ENCODE results near the gene BICD1.
"Not testable (repeated sequence)": the region's sequence is repeated elsewhere in the genome, so short reads cannot be mapped to it uniquely, and the experiment has no call there.

The BICD1 gene

DNA sequence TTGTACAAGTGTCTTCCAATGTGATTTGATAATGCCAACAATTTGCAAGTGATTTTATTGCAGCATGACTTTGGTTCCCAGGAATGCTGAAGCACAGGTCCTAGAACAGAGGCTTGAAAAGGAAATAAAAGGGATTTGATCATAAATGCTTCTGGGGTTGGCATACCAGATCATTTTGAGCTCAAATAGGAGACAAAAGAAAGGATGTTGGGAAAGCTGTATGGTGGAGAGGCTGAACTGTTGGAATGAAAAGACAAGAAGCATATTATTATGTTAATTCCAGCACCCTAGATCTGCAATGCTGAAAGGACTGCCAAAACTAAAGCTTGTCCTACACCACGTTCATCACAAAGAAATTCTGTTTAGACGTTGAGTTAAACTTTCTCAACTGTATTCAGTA, 143.1 kb downstream of the BICD1 start:
- no peak for DNase-seq

DNA sequence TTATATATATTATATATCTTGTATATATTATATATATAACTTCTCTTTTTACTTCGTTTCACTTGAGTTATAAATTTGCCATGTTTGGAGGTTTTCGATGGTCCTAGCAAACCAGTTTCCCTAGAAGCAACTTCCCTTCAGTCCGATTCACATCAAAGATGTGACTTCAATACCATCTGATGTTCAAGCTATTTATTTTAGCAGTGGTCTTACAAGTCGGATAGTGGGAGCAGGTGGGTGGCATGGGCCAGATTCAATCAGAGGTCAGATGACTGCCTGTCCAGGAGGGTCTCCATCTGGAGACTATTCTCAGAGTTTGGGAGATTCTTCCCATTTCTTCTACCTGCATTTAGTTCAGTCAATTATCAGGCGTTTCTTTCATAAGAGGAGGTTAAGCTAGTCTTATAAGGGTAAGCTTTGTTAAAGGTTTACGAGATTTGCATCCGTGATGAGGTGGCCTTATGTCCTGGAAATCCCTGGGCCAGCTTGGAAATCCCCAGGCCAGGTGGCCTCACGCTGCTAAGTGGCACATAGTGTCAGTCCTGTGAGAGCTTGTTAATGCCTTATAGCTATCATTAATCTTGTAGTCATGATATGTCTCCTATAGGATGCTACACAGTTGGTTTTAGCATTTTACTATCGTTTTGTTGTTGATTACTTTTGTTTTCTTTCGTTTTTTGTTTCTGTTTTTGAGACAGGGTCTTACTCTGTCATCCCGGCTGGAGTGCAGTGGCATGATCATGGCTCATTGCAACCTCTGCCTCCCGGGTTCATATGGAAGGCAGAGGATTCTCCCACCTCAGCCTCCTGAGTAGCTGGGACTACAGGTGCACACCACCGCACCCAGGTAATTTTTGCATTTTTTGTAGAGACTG, 145.8 kb downstream of the BICD1 start:
- no peak for DNase-seq

DNA sequence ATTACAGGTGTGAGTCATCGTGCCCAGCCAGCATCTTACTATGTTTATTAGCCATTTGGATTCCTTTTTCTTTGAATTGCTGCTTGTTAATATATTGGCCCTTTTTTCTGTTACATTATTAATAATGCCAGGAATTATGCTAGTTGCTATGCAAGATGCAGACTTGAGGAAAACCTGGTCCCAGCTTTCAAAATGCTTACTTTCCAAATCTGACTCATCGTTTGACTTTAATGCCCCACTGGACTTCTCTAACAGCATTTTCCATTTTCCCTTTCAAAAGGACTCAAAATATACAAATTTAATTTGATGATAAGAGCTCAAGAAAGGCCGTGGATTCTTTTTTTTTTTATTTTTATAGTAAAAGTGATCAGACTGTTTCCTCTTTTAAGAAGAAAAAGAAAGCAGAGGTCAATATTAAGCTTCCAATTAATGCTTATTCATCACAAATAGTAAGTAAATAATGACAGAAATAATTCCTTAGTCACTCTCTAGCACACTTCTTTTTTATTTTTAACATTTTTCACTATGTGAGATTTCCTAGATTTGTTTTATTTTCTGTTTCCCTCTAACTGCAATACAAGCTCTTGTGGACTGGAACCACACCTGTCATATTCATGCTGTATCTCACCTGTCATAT, 146.6 kb downstream of the BICD1 start:
- no peak for DNase-seq

DNA sequence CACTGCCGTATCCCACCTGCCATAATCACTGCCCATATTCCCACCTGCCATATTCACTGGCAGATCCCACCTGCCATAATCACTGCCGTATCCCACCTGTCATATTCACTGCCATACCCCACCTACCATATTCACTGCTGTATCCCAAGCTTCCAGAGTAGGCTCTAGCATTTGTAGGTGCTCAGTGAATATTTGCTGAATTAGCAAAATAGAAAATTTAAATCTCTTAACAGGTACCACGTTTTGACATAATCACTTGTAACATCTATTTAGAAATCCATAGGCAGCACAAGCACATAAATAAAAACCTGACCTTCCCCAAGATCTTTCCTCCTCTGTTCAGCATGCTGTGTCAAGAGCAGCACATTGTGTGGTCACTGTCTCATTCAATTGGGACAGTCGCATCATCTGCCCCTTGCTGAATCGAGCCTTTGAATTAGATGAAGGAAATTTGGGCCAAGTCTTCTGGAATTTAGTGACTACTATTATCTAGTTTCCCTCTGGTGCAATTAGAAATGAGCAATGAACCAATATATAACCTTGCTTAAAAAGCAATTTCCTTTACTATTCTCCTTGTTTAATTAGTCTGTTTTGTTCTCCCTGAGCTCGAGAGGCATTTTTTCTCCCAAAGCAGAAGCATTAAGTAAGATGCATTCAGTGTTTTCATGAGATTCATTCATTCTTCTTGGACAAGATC, 147.8 kb downstream of the BICD1 start:
- DNase-seq: no peak

DNA sequence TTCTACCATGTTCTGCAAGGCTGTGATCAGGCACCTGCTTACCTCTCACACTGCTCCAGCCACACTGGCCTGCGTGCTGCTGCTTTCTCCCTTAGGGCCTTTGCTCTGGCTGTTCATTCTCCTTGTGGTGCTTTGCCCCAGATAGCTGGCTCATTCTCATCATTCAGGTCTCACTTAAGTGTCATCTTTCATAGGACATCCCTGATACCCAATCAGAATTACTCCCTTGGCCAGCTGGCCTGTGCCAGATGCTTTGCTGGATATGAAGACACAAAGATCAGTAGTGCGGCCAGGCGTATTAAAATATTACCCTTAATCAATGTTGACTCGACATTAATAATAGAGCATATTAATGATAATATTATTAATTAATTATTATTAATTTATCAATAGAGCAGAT, 148.9 kb downstream of the BICD1 start:
- no peak for DNase-seq

DNA sequence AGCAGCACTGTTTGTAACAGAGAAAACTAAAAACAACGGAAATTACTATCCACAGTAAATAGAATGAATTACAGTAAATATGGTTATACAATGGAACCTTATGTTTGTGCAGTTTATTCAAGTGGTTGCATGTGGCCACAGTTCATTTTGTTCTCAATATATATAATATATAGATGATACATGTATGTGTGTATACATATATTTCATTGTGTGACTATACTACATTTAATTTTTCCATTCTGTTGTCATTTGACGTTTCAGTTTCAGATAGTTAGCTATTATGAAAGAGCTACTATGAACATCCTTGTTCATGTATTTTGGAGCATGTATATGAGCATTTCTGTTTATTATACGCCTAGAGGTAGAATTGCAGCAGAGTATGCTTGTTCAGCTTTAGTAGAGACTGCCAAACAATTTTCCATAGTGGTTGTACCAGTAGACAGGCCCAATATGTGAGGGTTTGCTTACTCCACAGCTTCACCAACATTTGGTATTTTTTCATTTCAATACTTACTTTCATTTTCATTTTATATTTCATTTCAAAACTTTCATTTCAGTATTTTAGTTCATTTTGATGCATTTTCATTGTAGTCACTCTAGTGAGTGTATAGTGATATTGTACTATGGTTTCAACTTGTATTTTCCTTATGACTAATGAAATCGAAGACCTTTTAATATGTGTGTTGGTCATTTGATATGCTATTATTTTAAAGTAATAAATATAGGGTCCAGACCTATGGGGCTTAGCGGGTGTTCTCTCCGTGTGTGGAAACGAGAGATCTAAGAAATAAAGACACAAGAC, 151.2 kb downstream of the BICD1 start:
- no peak for DNase-seq

DNA sequence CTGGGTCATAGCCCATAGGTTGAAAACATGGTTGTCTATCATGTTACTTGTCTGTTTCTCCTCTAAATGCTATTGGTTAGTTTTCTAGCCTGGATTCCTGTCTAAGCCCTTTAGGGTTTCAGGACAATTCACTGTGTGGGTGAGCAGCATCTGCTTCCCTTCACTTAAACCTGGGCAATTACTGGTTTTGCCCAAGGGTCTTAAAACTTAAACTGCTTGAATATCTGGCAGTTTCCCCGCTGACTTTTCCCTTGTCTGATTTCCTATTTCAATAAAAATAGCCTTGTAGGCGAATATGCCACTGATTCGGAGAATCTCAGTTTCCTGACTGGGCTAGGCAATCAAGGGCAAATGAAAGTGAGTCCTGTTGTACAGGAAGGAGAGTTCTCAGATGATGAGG, 154.0 kb downstream of the BICD1 start:
- no peak for DNase-seq

DNA sequence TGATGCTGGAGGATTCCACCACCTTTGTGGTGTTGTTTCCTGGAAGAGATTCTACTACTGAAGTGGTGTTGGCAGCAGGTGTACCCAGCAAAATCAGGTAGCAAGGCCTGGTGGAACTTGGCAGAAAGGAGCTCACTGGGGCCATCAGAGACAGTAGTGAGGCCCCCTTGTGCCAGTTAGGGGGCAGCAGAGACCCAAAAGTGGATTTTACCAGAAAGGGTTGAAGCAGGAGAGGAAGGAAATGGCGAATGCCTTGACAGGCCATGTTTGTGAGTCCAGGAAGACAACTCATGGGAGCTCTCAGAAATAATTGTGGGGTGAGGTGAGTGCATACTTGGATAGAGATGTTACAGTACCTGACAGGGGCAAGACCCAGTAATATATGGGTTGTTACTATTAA, 155.0 kb downstream of the BICD1 start:
- DNase-seq: no peak

DNA sequence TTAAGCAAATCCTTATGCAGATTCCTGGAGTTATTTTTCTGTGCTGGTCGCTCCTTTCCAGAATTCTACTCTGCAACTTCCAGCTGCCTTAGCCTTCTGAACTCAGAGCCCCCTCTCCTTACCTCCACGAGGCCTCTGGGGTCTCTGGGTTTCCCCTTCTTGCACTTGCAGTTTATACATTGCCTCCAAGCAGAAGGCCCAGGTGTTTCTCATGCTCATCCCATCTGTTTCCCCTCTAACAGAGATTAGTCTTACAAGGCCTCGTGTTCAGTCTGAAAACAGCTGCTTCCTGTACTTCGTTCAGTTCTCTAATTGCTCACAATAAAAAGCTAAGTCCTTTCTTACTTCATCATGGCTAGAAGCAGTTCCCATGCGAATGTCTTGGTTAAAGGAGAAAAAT, 158.3 kb downstream of the BICD1 start:
- DNase-seq: no peak

DNA sequence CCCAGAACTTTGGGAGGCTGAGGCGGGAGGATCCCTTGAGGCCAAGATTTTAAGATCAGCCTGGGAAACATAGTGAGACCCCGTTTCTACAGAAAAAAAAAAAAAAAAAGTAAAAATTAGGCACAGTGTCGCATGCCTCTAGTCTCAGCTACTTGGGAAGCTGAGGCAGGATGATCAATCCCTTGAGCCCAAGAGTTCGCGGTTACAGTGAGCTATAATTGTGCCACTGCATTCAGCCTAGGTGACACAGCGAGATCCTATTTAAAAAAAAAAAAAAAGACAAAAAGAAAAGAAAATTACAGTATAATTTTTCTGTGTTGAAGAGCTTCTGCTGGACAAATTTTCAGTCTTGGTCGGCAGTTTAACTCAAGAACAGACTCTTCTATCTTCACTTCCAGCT, 158.8 kb downstream of the BICD1 start:
- DNase-seq: no peak

DNA sequence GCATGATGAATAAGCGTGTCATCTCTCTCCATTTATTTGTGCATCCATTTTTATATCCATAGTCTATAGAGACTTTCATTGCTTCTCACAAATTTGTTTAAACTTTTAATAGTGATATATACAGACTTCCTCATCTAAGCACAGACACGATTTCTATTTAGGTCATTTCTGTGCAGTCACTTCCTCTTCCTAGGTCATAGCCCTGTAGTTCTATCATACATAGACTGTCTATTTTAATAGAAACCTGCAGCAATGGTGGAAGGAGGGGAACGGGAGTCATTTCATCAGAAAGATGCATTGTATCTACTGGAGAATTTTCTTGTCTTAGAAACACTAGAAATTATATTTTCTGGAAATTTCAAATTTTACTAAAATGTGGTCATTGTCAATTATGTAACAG, 159.3 kb downstream of the BICD1 start:
- DNase-seq: no peak

DNA sequence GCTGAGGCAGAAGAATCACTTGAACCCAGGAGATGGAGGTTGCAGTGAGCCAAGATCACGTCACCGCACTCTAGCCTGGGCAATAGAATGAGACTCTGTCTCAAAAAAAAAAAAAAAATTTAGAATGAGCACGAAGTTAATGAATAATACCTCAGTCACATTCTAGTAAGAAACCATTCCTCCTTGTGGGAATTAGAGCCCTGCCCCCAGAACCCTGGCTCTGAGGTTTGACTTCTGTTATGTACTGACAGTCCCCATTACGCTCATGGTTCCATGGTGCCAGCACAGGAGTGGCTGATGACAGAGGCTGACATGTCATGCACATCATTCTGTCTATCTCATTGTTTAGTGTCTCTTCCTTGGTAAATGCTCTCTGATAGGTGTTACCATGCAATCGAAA, 160.1 kb downstream of the BICD1 start:
- DNase-seq: no peak

DNA sequence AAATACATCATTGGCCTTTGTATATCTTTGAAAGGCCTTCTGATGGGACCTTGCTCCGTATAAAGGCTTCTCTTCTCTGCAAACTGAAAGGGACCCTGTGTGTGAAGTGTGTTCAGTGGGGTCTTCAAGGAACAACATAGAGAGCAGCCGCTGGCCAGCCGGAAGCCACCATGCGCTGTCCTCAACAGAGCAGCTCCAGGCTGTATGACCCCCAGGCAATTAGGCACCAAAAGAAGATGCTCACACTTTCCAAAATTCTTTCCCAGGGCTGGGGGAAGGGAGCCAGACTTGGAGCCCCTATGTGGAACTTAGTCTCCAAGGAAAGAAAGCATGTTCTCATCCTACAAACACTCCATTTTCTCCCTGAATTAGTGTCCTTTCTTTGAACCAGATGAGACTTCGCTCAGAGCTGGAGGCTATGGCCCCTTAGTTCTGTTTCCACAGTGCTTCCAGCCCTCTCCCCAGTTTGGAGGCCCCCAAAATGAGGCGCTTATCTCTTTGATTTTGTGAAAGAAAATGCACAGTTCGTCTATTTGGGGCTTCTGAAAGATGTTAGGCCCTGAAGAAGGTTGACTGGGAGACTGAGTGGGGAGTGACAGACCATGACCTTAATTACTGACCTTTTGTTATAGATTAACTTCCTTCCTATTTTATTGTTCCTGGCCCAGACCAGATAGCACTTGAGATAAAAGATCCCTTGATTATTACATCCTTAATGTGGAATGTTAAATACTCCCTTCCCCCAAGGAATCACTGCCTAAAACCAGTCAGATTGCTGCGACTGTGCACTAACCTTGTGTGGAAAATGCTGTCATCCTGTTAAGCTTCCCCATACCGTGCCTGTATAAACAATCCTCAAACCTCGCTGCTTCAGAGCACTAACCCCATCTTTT, 164.4 kb downstream of the BICD1 start:
- DNase-seq: no peak

DNA sequence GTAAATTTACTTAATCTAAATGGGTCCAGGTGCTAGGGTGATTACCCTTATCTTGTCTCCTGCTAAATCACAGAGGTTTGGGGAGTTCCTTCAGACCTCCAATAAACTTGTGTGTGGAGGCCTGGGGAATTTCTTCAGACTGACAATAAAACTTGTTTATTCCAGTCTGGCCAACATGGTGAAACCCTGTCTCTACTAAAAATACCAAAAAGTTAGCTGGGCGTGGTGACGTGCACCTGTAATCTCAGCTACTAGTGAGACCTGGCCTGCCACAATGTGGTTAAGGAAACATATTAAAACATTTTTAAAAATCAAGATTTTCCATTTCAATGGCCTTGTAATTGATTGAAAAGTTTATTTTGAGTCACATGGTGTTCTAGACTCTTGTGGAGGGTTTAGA, 165.8 kb downstream of the BICD1 start:
- DNase-seq: no peak

DNA sequence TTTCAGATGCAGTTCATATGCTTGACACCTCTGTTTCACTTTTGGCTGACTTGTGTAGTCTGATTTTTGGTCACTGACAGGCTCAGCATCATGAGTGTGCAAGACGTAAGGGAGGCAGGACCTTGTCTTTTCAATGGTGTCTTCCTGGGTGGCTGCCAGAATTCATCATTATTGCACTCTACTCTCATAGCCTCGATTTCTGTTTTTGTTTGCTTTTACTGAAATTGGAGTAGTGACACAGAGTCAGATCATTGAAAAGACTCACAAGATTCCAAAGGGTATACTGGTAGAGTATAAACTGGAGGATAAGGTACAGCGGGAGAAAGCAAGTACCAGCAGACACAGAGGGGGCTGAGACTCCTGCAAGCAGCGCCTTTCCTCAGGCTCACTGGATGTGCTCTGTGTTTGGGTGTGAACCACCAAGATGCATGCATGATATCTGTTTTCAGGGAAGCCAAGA, 166.4 kb downstream of the BICD1 start:
- DNase-seq: no peak

DNA sequence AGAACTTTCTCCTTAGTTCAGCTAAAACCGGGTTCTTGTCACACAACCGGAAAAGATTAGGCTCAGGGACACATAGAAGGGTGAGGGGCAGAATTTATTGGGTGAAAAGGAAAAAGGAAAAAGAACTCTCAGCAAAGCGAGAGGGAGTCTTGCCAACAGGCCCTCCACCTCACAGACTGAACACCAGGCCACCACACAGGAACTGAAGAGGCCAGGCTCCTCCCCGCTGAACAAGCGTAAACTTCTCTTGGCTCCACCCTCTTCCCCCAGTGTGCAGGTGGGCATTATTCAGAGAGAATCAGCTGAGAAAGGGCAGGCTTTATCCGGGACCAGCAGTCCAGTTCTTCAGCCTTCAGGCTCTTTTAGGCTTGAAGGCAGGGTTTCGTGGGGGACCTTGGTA, 167.1 kb downstream of the BICD1 start:
- DNase-seq: no peak

DNA sequence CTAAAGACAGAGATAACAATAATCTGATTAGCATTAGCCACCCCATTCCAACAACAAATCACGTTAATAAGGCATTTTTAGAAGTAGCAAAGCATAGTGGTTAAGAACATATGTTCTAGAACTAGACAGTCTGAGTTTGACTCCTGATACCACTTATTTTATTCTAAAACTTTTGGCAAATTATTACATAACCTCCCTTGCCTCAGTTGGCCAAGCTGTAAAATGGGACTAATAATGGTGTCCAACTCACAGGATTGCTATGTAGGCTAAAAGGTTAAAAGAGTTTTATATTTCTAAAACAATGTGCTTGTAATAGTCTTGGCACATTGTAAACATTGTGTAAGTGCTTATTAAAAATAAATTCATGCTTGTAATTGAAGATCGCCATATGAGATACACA, 168.0 kb downstream of the BICD1 start:
- DNase-seq: no peak

DNA sequence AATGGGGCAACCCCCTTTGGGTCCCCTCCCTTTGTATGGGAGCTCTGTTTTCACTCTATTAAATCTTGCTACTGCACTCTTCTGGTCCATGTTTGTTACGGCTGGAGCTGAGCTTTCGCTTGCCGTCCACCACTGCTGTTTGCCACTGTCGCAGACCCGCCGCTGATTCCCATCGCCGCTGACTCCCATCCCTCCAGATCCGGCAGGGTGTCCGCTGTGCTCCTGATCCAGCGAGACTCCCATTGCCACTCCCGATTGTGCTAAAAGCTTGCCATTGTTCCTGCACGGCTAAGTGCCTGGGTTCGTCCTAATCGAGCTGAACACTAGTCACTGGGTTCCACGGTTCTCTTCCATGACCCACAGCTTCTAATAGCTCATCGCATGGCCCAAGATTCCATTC, 168.9 kb downstream of the BICD1 start:
- not testable (repeated sequence) for DNase-seq

DNA sequence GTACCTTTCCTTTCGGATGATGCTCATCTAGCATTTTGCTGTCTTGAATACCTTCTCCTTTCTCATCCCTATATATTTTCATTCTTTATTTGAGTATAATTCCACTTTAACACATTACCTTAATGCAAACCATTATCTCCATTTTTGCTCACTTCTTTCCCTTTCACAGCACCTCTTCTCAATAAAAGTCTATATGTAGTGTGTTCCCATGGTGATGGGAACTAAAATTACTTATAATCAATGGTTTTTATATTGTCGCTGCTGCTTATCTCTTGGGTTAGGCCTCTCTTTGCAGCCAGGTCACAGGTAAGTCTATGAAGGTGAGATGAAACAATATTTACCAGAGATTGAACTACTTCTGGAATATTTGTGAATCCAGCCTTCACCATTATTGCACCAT, 171.1 kb downstream of the BICD1 start:
- DNase-seq: no peak

DNA sequence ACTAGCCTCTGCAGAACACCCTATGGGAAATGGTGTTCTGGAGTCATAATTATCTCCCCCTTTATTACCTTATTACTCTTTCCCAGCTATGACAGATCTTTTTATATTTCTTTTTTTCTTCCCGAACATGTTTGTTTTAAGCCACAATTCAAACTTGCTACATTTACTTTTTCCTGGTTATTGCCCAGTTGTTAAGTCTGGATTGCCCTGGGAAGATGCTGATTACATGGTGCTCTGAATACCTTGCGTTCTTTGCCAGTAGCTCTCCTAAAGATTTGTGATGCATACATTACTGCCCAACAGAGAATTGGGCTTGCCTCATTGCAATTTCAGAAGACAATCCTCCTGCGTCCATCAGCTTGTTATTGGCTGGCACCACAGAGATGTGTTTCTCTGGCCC, 174.5 kb downstream of the BICD1 start:
- no peak for DNase-seq

DNA sequence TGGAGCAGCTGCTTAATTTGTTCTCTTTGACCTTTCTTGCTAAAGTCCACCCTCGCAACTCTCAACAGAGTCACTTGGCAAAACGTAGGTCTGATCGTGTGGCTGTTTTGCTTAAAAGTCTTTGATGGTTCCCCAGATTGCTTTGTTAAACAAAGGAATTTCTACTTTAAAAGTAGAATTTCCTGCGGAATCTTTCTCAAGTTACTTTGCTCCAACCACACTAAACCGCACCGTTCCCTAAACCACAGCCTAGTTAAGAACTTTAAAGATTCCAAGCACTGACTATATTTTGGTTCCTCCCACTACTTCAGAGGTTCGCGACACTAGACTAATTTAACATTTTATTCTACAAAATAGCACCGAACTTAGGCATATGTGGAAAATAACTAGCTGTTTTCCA, 177.9 kb downstream of the BICD1 start:
- no peak for DNase-seq

DNA sequence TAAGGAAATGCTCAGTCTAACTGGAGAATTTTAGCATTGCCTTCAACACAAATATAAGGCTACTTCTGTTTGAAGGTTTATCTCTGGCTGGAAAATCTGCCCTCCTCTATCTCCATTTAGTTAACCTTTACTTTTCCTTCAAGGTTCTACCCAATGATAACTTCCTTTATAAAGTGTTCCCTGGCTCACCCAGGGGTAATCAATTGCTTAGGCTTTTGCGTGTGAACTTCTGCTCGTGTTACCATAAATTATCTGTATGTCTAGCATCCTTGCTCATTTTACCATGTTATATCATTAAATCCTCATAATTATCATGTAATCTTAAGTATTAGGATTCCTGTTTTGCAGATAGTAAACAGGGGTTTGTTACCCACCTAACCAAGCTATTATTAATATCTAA, 178.4 kb downstream of the BICD1 start:
- DNase-seq: no peak

All from COR-L47 (cell line).